Erythroblast (primary cell): ENCODE measurements around the gene ZNF426.

ENCODE experiments used
- GATA1 ChIP-seq: IDR thresholded peaks from 2 replicates; pipeline ENCODE4 v1.6.1; 2011; ENCODE audit warnings: low read depth, mild to moderate bottlenecking, control low read depth, low read length, moderate library complexity
- POLR2A ChIP-seq: IDR thresholded peaks from 2 replicates; pipeline ENCODE4 v1.6.1; 2011; ENCODE audit warnings: mild to moderate bottlenecking, low read length

GRCh38 chr19:9565900-9566705 lies 27.7 kb upstream of the ZNF426 start:
- TF ChIP-seq POLR2A, result no peak
- no peak for TF ChIP-seq GATA1
